ENCODE results near the gene UCHL5.

The UCHL5 gene

GRCh38 chr1:193059282-193060114 lies at the start of gene UCHL5, which contains the start of gene RO60:
Gene UCHL5, minus strand, starts transcription at chr1:193059360. Its CDS starts 100 bp downstream, at chr1:193059260.
Gene RO60, plus strand, starts transcription at chr1:193059612. Its CDS starts 9,443 bp downstream, at chr1:193069055.
- peak; percentile 98 for DNase-seq (ENCODE audit: low spot score)

GRCh38 chr1:193108471-193108870 lies 49.3 kb upstream of the UCHL5 start:
- DNase-seq (ENCODE audit: low spot score), result no peak

- DNase-seq (ENCODE audit: low spot score), result no peak
Measured at GRCh38 chr1:193105821-193106177, 46.6 kb upstream of the UCHL5 start.

GRCh38 chr1:193104907-193105820 lies 46.0 kb upstream of the UCHL5 start, which contains the start of gene GLRX2:
Gene GLRX2, minus strand, starts transcription at chr1:193105414. Its CDS starts 32 bp downstream, at chr1:193105382.
- DNase-seq (ENCODE audit: low spot score), result peak; percentile 63

- DNase-seq (ENCODE audit: low spot score), result peak; percentile 5
Measured at GRCh38 chr1:193104502-193104906, 45.3 kb upstream of the UCHL5 start.

GRCh38 chr1:193103759-193104501 lies 44.8 kb upstream of the UCHL5 start:
- peak; percentile 7 for DNase-seq (ENCODE audit: low spot score)

GRCh38 chr1:193102662-193103061 lies 43.5 kb upstream of the UCHL5 start:
- no peak for DNase-seq (ENCODE audit: low spot score)

- DNase-seq (ENCODE audit: low spot score), result no peak
Measured at GRCh38 chr1:193094112-193094511, 35.0 kb upstream of the UCHL5 start.

GRCh38 chr1:193090865-193091264 lies 31.7 kb upstream of the UCHL5 start:
- DNase-seq (ENCODE audit: low spot score), result no peak

- no peak for DNase-seq (ENCODE audit: low spot score)
Measured at GRCh38 chr1:193087893-193088292, 28.7 kb upstream of the UCHL5 start.

GRCh38 chr1:193086342-193086741 lies 27.2 kb upstream of the UCHL5 start:
- DNase-seq (ENCODE audit: low spot score), result no peak

GRCh38 chr1:193085263-193085662 lies 26.1 kb upstream of the UCHL5 start:
- DNase-seq (ENCODE audit: low spot score), result no peak

GRCh38 chr1:193083365-193084088 lies 24.4 kb upstream of the UCHL5 start:
- DNase-seq (ENCODE audit: low spot score), result no peak

GRCh38 chr1:193079187-193079586 lies 20.0 kb upstream of the UCHL5 start:
- no peak for DNase-seq (ENCODE audit: low spot score)

- DNase-seq (ENCODE audit: low spot score), result no peak
Measured at GRCh38 chr1:193077991-193078390, 18.8 kb upstream of the UCHL5 start.

GRCh38 chr1:193070942-193071341 lies 11.8 kb upstream of the UCHL5 start:
- DNase-seq (ENCODE audit: low spot score), result peak; percentile 68

GRCh38 chr1:193070386-193070753 lies 11.2 kb upstream of the UCHL5 start:
- no peak for DNase-seq (ENCODE audit: low spot score)

- no peak for DNase-seq (ENCODE audit: low spot score)
Measured at GRCh38 chr1:193069748-193070385, 10.7 kb upstream of the UCHL5 start.

- no peak for DNase-seq (ENCODE audit: low spot score)
Measured at GRCh38 chr1:193068013-193068412, 8.9 kb upstream of the UCHL5 start.

- no peak for DNase-seq (ENCODE audit: low spot score)
Measured at GRCh38 chr1:193066606-193067005, 7.4 kb upstream of the UCHL5 start.

- DNase-seq (ENCODE audit: low spot score), result no peak
Measured at GRCh38 chr1:193065954-193066353, 6.8 kb upstream of the UCHL5 start.

All from activated CD4-positive, alpha-beta T cell treated with anti-CD3 and anti-CD28 coated beads, Interleukin-2, Interleukin-4, amounts not matched to agents 100 ng/mL and 50 ng/mL, durations not matched to agents 16 hours and 8 hours (primary cell).